Brain microvascular endothelial cell (primary cell): ENCODE measurements around the gene BTF3.

ENCODE experiments used
- DNase-seq: peaks from one replicate; pipeline ENCODE4 v3.0.0-alpha.2; 2020
- H3K27ac ChIP-seq: fragments of 250-450 bp; sonication (Bioruptor Pico); 2 replicates; pipeline ENCODE4 v1.5.1; 2020; ENCODE audit warnings: mild to moderate bottlenecking, moderate library complexity
- H3K27me3 ChIP-seq: fragments of 250-450 bp; sonication (Bioruptor Pico); replicated peaks from 2 replicates; pipeline ENCODE4 v1.5.1; 2020; ENCODE audit warnings: mild to moderate bottlenecking
- H3K36me3 ChIP-seq: fragments of 250-450 bp; sonication (Bioruptor Pico); replicated peaks from 2 replicates; pipeline ENCODE4 v1.5.1; 2020; ENCODE audit warnings: mild to moderate bottlenecking
- H3K4me3 ChIP-seq: 2 replicates; pipeline ENCODE4 v1.5.1; 2011; ENCODE audit warnings: low read depth, mild to moderate bottlenecking, control low read depth, low read length, moderate library complexity
- in situ Hi-C: cut with HindIII; loops from 2 replicates; pipeline ENCODE4 v1.10.0; 2017; ENCODE audit warnings: low sequenced_read_pairs, low pct_ligation_motif_present
- TF ChIP-seq, protein P1 (sequence below): IDR thresholded peaks from 2 replicates; pipeline ENCODE4 v1.5.1; 2011; ENCODE audit warnings: low read depth, mild to moderate bottlenecking, moderate library complexity, low read length, control low read depth, inconsistent platforms; ENCODE audit errors: missing control alignments

The BTF3 gene

DNA sequence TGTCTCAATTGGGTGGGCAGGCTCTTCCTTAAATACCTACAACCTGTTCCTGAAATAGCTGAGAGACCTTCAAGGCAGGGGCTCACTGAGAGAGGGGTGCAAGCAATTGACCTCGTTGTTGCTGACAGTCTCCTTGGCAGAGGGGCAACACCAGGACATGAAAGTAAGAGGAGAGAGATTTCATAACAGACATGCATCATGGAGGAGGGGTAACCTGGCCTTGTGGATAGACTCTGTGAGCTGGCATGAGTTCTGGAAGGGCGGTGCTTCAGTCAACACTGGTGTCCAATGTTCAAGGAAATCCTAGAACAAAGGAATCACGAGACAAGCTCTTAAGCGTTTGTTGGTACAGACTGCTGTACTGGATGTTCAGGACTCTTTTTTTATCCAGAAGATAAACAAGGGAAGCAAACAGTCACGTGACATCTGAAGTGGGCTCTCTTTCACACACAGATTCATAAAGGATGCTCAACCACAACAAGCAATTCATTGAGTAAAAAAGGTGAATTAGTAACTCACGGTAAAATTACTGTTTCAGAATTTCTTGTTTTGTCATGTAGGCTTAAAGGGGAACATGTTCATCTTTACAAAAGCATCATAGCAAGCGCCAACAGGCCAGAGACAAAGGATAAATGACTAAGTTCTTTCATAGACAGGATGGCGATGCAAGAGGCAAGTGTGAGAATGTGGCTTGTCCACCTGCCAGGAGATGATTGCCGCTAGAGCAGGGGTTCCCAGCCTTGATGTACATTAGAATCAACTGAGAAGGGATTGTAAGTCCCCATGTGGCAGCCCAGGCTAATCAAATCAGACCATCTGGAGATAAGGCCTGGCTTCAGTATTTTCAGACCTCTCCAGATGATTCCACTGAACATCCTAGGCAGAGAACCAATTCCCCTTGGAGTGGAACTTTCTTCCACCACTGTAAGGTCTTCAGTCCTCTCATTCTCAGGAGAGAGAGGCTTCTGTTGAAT, 46.5 kb downstream of the BTF3 start:
- no peak overlapping the region for H3K27ac ChIP-seq
- no peak for DNase-seq

DNA sequence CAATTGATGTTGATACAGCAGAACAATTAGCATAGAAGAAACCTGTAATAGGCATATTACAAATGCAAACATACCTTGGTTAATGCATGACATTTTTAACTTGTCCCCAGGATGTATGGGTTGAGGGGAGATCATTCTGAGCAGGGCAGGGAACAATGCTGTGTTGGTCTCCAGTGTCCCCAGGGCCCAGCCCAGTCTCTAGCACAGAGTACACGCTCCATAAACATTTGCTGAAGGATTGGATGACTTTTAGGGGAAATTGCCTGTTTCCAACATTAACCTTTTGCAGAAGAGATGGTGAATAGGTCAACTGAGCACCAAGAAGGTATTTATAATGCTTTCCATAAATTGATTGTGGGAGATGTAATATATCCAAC, 47.1 kb downstream of the BTF3 start:
- TF ChIP-seq, protein P1, sequence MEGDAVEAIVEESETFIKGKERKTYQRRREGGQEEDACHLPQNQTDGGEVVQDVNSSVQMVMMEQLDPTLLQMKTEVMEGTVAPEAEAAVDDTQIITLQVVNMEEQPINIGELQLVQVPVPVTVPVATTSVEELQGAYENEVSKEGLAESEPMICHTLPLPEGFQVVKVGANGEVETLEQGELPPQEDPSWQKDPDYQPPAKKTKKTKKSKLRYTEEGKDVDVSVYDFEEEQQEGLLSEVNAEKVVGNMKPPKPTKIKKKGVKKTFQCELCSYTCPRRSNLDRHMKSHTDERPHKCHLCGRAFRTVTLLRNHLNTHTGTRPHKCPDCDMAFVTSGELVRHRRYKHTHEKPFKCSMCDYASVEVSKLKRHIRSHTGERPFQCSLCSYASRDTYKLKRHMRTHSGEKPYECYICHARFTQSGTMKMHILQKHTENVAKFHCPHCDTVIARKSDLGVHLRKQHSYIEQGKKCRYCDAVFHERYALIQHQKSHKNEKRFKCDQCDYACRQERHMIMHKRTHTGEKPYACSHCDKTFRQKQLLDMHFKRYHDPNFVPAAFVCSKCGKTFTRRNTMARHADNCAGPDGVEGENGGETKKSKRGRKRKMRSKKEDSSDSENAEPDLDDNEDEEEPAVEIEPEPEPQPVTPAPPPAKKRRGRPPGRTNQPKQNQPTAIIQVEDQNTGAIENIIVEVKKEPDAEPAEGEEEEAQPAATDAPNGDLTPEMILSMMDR: no peak
- Histone ChIP-seq H3K27ac (no peak overlapping the region), H3K27me3 (no peaks in the 10 kb centered on the region), H3K4me3 (no peak overlapping the region), H3K36me3 (no peaks in the 10 kb centered on the region)
- in situ Hi-C loops: no loop called here
- no peak for DNase-seq

More for the DNA sequence above, 46.5 kb downstream of the BTF3 start:
- no peak overlapping the region for H3K4me3 ChIP-seq
- in situ Hi-C loops: no loop called here
- H3K27me3 ChIP-seq: no peaks in the 10 kb centered on the region
- no peaks in the 10 kb centered on the region for H3K36me3 ChIP-seq
- TF ChIP-seq, protein P1: no peak

- H3K27me3 ChIP-seq: no peaks in the 10 kb centered on the region
- no peak overlapping the region for H3K4me3 ChIP-seq
- TF ChIP-seq, protein P1: no peak
- H3K27ac ChIP-seq: no peak overlapping the region
- H3K36me3 ChIP-seq: peaks cover 7% of the 10 kb centered on the region
- in situ Hi-C loops: no loop called here
- no peak for DNase-seq
These were observed 51.8 kb downstream of the BTF3 start for GRCh38 chr5:73550016-73550415.

DNA sequence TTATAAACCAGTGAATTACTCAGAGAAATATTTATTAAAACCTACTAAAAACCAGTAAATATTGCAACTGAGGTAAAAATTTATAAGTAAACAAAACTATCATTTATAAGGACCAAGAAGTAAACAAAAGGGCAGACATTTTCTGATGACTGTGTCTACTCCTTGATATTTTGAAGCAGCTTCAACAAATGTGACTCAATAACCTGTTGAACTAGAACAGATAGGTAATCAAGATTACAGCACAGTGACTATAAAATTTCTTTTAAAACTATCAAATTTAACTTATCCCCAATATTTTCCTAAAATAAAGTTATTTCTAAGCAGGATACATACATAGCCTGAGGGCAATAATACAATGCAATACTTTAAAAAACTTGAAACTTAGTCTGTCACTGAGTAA, 54.4 kb downstream of the BTF3 start:
- H3K27me3 ChIP-seq: no peaks in the 10 kb centered on the region
- in situ Hi-C loops: no loop called here
- DNase-seq: no peak
- TF ChIP-seq, protein P1: no peak
- H3K36me3 ChIP-seq: peaks cover 7% of the 10 kb centered on the region
- no peak overlapping the region for H3K27ac ChIP-seq
- H3K4me3 ChIP-seq: no peak overlapping the region
